Stimulated activated CD8-positive, alpha-beta memory T cell treated with anti-CD3 and anti-CD28 coated beads, Interleukin-2, amount 100 ng/mL, for 48 hours (primary cell): ENCODE data around the gene RHBDF2.

ENCODE experiments used
- DNase-seq, 2 donors: peaks; one replicate each; pipeline ENCODE4 v3.0.0-alpha.2; 2020; ENCODE audit warnings: low read depth in 2 of 2

The RHBDF2 gene

DNA sequence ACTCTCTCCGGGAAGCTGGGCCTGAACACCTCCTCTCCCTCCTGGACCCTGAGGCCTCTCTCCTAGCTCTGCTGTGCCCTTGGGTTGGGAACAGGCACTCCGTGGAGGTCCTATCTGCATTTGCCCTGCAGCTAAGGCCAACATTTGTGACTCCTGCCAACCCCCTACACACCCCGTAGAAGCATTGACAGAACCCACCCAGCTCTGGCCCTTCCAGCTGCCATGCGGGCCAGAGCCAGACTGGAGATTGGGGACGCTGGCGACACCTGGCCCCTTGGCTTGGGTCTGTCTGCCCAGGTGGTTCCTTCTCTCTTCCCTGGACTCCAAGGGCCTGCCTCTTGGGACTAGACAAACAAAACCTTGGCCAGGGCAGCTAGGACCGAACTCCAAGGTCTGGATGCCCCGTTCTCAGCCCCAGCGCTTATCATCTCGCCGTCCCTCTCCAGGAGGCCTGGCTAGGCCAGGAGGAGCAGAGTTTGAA, 644 bp upstream of the RHBDF2 start:
- DNase-seq, result no peak

DNA sequence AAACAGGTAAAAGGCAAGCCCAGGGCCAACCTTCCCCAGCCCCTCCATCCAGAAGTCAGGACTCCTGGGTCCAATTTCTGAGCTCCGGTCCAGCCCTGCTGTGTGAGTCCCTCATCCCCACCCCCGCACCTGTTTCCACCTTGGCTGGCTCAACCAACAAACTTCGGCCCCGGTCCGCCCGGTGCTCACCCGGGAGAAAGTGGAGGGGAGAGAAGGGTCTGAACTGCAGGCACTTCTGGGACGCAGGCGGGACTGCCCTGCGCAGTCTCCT, 541 bp downstream of the RHBDF2 start:
- DNase-seq, result no peak

DNA sequence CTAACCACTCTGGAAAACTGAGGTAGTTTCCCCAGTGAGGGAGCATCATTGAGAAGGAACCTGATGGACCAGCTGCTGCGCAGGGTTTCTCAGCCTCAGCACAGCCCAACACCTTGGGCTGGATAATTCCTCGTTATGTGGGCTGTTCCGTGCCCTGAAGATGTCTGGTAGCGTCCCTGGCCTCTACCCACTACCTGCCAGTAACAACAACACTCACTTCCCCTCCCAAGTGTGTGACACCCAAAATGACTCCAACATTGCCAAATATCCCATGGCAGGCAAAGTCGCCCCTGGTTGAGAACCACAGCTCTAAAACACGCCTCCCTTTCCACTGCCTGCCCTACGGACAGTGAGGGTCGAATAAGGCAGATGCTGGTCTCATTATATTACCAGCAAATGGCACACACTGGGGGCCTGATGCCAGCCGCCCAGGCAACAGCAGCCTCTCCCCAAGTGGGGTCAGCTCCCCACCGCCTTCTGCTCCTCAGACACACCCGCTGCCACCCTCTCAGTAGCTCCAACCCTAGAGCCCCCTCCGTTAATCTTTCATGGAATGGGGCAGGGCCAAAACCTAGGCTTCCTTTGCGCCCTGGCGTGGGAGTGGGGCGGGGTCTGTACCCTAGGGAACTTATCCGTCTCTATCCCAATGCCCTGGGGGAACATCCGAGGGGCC, 1.0 kb downstream of the RHBDF2 start:
- DNase-seq, result no peak

DNA sequence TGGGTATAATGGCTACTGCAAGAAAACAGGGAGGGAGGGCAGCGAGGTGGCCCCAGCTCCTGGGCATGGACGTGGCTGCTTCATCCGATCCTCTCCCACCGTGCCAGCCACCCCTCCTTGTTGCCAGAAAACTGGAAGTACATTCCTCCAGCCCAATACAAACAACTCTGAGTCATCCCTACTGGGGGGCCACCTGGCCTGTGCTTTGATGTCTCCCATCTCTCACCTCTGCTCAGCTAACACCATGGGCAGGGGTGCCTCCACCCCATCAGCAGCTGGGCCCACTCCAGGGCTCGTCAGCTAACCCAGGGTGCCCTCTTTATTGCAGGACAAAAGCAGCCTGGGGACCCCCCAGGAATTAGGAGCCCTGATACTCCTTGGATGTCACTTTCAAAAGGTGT, 2.0 kb downstream of the RHBDF2 start:
- DNase-seq, result no peak

DNA sequence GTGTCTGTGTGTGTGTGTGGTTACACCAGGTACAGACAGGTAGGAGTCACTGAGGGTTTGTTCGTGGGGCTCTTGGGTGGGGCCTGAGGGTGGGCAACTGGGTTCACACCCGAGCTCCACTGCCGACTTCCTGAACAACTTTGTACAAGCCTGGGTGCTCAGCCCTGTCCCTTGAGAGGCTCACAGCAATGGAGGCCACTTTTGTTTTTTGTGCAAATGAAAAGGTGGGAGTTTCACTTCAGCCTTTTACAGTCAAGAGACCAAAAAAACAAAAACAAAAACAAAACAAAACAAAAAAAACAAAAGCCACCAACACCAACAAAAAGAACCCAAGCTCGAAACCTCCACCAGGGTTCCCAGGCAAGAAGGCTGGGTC, 2.4 kb downstream of the RHBDF2 start:
- DNase-seq, result no peak

DNA sequence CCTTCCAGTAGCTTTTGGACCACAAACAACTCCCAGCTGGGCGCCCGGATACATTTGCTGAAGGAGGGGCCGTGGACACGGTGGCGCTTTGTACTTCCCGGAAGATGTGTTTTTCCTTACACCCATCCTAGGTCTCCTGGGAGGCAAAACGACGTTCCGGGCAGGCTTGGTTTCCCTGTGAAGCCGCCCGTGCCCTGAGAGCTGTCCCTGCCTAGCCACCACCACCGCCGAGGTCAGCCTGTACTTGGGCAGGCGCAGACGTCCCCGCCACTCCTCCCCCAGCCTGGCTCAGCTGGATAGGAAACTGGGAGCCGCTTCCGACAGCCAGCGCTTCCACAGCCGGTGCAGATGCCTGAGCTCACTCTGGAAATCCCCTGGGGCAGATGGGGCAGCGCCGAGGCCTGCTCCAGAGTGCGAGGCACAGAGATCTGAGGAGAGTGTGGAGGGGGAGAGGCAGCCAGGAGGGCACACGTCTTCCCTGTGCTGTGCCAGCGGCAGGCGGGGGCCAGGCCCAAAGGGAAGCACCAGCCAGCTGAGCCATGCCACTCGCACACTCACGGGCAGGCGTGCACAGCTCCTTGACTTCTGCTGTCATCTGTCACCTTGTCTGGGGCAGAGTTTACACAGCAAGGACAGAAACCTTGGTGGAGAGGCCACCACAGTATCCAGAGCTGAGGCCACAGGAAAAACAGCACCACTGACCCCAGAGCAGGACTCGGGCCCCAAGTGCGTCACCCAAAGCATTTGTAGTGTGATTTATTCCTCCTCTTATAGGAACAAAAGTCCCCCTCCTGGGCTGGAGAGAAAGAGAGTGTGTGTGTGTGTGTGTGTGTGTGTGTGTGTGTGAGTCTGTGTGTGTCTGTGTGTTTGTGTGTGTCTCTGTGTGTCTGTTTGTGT, 3.0 kb downstream of the RHBDF2 start:
- no peak for DNase-seq

DNA sequence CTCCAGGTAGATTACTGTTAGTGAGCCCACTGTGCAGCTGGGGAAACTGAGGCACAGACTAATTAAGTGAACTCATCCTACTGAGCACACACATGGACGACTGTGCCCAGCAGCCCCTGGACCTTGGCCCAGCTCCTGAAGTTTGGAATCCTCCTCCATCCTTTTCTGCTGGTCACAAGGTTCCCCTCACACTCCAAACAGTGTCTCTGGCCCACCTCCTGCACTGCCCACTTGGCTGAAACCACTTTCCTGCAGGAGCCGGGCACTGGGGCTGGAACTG, 3.6 kb downstream of the RHBDF2 start:
- DNase-seq, result no peak

DNA sequence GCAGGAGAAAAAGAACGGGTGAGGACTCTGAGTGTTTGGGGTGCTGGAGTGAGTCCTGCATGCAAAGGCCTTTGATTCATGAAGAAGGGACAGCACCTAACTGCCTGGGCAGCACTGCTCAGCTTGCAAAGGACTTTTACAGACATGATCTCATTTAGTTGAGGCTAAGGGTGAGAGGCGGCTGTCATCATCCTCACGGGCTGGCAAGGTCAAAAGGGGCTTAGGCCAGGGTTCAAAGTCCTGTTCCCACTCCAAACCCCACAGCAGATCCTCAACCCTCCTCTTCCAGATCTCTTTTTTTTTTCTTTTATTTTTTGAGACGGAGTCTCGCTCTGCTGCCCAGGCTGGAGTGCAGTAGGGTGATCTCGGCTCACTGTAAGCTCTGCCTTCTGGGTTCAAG, 4.8 kb downstream of the RHBDF2 start:
- no peak for DNase-seq

DNA sequence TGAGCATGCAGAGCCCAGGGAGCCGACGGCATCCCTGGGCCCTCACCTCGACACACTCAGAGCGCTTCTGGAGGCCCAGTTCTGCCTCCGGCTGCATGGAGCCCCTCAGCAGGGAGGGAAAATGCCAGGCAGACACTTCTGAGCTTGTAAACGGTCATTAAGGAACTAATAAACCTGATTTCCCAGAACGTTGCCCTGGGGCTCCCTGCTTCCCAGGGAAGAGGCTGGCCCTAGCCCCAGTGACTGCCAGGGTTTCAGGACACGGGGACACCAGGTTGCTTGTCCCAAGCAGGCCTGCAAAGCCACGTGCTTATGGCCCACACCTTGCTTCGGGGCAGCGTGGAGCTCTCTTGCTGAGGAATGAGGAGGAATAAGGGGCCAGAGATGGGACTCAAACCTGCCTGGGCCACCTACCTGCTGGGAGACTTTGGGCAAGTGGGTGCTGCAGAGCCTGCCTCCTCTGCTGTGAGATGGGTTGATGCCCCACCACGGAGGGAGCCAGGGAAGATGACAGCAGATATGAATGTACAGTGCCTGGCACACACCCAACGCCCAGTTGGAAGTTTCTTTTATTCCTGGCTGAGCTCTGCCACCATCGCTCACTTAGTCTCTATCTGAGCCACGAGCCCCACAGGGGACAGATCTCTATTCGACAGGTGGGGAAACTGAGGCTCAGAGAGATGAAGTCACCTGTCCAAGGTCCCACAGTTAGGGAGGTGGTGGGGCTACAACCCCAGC, 5.4 kb downstream of the RHBDF2 start:
- no peak for DNase-seq

DNA sequence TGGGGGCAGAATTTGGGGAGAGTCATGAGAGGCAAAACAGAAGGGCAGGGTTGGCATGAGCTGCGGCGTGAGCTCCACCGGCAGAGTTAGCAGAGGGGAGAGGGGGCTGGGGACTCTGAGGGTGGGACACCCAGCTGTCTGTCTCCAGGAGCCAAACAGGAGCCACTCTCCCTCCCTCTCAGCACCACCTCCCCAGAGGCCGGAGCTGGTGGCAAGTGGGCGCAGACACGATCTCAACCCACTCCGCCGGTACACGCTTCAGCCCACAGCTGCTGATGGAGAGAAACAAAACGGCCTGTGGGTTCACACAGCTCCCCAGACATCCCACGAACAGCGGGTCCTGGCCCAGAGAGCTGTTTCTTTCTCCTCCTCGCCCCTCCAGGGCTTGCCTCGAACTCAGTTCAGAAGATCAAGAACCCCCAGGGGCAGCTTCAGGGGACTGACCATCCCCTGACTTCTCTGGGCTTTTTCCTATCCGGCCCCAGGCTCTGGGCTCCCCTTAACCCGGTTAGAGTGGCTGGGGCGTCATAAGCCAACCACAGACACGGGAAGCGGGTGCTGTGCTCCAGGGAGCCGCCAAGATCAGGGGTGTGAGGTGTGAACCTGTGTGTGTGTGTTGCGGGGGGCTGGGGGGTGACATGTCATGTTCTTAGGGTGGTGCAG, 7.6 kb downstream of the RHBDF2 start:
- no peak for DNase-seq

DNA sequence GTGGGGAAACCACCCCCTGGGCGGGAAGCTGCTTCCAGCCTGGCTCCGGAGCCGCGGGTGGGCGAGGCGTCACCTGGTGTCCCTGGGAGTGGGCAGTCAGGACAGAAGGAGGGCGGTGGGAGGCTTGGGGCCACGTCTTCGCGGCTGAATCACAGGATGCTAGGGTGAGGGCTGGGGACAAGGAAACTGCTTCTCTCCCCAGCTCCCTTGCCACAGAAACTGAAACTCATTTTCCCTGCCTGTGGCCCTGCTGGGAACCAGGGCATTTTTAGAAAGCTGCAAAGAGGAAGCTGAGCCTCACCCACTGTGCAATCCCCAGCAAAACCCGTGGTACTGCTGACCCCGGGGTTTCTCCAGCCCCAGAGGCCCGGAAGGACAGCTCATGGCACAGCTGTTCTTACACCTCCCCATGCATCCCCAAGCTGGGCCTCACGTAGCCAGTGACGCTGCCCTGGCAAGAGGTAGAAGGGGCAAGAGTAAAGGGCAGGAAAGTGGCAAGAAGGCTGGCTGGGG, 8.2 kb downstream of the RHBDF2 start:
- peak in 1 of 2 donors; percentile 44 for DNase-seq

DNA sequence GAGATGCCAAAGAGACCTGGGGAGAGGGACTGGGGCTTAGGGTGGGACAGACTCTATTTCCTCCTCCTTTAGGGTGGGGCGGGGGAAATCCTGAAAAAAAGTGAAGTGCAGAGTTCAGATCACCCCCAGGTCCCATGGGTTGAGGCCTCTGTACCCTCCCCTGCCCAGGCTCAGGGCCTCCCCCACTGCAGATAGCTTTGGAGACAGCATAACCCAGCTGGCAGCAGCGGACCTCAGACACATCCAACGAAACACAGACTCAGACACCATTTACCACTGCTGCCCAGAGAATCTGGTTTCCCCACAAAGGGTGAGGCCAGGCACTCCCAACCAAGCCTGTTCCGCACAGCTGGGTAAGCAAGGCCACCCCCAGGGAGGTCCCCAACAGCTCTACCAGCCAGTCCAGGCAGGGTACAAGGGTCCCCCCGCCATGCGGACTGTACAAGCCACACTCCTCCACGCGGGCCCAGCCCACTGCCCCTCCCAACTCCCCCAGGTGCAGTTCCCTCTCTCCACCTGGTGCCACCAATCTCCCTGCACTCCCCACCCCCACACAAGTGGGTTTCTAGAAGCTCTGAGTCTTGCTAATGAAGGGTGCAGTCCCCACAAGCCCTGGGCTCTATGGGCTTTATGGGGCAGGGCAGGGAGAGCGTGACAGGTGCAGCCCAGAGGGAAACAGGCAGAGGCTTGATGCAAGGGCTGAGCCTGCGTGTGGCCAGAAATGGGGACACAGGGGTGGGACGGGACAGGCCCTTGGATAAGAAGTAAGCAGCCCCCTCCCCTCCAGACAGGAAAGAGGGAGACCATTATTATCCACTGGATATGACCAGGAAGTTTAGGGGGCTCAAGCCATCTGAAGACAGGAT, 8.9 kb downstream of the RHBDF2 start:
- no peak for DNase-seq

DNA sequence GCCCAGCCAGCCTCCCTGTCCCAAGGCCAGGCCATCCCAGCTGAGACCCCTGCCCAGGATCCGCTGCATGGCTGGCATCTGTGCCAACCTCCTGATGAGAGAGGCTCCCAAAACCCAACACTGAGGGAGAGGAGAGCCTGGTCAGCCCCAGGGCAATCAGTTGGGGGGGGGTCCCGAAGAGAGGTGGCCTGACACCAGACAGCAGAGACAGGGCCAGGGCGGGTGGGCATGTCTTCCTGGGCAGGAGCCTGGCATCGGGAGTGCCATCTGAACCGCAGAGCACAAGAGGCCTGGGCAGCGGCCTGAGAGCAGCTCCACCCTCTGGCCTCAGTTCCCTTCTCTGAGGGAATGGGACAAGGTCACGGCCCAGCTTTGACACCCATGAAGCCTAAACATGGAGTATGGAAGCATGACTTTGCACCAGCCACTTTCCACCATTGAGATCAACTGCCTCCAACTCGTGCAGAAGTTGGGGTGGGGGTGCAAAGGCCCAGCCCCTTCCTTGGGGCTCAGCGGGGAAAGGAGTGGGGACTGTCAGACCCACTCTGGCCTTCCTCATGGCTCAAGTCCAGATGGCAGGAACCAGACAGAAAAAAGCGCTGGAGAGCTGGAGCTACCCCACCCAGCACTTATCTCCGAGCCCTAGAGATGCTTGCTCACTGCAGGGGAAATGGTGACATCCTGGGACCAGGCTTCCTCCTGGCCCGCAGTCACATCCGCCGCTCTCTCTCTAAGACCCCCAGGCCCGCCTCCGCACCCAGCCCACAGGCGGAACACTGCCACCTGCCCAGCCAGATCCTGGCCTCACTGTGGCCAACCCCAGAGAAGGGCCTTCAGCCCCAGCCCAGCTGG, 9.7 kb downstream of the RHBDF2 start:
- no peak for DNase-seq

DNA sequence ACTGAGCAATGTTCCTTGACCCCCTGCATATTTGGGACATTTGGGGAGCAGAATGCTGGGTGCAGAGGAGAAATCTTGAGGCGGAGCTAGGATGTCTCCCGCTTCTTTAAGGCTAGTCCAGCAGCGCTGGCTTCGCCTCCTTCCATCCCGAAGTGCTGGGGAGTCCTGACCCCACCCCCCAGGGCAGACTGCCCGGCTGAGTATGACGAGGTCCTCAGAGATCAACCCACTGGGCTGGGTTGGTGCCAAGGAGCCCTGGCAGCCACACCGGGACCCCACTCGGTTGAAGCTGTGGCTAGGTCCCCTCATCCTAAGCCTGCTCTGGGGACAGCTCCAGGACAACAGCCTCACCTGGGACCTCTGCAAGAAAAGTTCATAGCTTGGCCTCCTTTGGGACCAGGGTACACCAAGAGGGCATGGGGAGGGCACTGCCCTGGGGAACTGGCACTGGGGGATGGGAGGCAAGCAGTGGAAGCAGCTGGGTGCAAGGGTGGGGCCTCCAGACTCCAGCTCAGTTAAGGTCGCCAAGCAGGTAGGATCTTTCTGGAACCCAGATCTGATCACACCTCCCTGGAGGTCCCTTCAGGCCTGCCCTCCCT, 11.0 kb downstream of the RHBDF2 start:
- no peak for DNase-seq

DNA sequence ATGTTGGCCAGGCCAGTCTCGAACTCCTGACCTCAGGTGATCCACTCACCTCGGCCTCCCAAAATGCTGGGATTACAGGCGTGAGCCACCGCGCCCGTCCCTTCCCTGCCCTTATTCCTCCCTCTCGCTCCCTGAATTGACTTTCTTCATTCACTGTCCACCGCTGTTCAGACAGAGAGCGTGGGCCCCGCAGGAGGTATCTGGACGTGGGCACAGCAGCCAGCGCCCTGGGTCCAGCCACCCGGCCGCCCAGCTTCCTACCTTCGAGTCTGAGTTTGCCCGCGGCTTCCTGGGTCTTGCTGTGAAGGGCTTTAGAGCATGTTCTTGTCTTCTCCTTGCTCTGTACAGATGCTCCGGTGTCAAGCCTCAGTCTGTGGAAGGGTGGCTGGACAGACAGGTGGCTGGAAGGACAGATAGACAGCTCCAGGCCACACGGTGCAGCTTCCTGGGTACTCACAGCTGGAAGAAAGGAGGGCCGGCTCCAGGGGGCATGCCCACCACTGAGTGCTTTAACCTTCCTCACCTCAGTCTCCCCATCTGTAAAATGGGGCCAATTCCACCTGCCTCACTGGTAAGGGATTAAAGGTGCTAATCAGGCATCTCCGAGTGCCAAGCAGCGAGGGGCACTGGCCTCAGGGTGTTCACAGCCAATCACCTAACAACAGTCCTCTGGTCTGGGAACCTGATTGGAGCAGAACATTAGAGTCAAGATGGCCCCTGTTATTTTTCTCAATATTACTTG, 13.6 kb downstream of the RHBDF2 start:
- no peak for DNase-seq

DNA sequence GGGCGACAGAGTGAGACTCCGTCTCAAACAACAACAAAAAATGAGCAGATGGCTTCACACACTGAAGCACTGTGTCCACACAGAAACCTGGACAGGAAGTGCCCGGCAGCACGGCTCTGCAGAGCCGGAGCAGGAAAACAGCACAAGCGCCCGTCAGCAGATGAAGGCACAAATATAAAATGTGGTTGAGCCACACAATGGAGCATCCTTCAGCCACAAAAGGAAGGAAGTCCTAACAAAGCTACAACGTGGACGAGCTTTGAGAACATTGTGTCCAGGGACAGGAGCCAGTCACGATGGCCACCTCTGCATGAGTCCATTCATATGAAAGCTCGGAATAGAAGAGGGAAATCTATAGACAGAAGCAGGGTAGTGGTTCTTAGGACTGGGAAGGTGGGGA, 15.7 kb downstream of the RHBDF2 start:
- DNase-seq, result no peak

DNA sequence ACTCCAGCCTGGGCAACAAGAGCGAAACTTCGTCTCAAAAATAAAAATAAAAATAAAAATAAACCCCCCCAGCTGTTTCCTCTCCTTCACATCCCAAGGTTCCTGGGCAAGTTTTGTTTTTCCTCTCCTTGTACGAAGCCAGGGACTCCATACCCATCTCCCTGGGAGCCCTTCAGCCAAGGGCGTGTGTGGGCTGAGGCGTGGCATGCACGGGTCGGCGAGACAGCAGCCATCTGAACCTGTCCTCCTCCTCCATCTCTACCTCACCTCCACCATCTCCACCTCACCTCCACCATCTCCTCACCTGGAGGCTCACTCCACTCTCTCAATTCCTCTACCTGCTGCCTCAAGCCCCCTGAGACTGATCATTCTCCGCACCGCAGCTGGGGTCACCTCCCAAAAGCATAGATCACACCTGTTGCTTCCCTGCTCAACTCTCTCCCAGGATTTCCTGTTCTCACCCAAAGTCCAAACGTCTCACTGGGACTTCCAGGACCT, 16.9 kb downstream of the RHBDF2 start:
- no peak for DNase-seq

DNA sequence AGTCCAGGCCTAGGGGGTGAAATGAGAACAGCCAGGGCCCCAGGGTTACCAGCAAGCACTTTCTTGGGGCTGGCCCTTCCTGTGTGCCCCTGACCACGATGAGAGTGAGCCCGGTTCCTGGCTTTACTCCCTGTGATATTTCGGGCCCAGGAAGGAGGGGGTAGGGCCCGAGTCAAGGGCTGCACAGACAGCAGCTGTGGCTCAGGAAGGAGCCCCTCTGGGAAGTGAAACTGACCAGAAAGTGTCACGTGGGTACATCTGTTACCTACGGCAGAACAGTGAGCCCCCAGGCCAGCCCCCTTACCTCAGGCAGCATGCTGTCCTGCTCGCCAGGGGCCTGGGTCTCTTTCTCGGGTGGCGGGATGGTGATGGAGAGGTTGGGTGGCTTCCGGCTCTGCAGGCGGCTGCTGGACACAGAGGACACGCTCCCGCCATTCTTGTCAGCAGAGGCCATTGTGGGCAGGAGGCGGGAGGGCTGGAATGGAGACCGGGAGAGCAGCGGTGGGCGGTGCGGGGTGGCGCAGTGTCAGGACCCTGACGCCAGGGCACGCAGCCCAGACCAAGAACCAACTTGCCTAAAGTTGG, 20.1 kb downstream of the RHBDF2 start:
- DNase-seq, result no peak

DNA sequence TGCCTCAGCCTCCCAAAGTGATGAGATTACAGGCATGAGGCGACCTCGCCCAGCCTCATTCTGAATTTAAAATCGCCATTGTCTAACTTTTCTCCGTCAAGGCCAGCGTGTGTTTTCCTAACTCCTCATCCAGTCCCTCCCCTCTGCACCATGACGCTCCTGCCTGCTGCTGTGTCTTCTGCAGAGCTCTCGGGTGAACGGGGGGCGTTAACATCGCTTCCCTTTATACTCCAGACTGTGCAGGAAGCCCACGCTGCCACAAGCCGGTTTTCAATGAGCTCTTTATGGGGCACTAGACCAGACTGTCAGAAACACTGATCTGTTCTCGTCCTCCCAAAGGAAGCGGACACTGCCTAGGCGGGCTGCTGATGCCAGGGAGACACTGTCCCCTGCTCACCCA, 20.6 kb downstream of the RHBDF2 start:
- no peak for DNase-seq
